NOMO-1 treated with DMSO at 0.1 percent for 48 hours (cell line): ENCODE measurements around the gene RNU5B-1.

Experiments used
- DNase-seq: peaks from one replicate; lab custom pipeline; 2025; ENCODE audit not compliant: unreplicated experiment; lab: John Stamatoyannopoulos, UW

RNU5B-1 gene

DNA sequence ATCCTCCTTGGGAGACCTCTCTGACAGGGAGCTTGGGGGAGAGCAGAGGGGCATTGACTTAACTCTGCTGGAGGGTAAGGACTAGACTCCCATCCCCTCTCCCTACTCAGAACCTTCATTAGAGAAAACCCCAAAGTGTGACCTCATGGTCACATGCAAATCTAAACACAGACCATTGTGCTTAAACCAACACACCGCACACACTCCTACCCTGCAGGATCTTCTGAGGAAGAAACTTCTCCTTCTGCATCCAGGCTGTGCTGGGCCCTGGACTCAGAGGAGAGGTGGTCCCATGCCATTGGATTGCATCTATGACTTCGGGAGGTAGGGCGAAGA, 17.0 kb upstream of the RNU5B-1 start:
- no peak for DNase-seq

DNA sequence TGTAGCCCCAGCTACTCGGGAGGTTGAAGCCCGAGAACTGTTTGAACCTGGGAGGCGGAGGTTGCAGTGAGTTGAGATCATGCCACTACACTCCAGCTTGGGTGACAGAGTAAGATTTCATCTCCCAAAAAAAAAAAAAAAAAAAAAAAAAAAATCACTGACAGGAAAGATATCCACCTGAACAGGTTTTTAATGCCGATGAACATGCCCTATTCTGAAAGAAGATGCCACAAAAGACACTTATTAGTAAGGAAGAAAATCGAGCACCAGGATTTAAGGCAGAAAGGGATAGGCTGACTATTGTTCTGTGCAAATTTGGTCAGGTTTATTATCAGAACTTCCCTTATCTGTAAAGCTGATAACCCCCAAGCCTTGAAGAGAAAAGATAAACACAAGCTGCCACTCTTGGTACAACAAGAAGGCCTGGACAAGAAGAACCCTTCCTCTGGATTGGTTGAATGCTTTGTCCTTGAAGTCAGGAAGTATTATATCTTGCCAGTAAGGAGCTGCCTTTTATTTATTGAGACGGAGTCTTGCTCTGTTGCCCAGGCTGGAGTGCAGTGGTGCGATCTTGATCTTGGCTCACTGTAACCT, 15.1 kb upstream of the RNU5B-1 start:
- DNase-seq = no peak

DNA sequence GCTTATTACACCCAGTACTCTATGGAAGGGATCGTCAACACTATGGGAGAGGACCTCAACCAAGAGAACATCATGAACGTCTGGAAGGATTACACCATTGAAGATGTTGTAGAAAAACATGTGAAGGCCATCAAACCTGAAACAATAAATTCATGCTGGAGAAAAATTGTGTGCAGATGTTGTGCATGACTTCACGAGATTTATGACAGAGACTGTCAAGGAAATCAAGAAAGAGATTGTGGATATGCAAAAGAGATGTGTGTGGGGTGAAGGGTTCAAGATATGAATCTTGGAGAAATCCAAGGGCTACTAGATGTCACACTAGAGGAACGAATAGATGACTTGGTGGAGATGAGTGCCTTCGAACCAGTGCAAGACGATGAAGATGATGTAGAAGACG, 14.2 kb upstream of the RNU5B-1 start:
- no peak for DNase-seq

DNA sequence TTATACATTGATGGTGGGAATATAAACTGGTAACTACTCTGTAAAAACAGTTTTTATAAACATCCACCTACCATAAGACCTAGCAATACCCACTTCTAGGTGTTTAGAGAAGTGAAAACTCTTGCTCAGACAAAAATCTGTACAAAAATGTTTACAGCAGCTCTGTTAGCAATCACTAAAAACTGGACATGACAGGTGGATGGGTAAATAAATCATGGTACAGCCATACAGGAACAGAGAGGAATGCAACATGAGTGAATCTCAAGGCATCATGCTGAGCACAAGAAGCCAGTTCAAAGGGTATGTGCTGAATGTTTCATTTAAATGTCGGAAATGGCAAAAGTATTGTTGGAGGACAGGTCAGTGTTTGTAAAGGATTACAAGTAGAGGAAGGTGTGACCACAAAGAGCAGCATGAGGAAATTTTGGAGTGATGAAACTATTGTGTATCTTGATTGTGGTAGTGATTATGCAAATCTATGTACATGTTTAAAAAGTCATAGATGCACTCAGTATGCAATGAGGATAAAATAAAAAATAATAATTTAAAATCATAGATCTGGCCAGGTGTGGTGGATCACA, 11.4 kb upstream of the RNU5B-1 start:
- peak; percentile 52 for DNase-seq

DNA sequence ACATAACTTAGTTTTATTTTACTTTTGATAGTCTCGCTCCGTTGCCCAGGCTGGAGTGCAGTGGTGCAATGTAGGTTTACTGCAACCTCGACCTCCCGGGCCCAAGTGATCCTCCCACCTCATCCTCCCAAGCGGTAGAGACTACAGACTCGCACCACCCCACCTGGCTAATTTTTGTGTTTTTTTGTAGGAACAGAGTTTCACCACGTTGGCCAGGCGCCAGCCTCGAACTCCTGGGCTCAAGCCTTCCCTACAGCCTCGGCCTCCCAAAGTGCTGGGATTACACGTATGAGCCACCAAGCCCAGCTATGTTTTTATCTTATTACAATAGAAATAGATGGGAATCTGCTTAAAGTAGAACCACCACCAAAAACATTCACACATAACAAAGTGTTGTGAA, 5.7 kb upstream of the RNU5B-1 start:
- DNase-seq = no peak

DNA sequence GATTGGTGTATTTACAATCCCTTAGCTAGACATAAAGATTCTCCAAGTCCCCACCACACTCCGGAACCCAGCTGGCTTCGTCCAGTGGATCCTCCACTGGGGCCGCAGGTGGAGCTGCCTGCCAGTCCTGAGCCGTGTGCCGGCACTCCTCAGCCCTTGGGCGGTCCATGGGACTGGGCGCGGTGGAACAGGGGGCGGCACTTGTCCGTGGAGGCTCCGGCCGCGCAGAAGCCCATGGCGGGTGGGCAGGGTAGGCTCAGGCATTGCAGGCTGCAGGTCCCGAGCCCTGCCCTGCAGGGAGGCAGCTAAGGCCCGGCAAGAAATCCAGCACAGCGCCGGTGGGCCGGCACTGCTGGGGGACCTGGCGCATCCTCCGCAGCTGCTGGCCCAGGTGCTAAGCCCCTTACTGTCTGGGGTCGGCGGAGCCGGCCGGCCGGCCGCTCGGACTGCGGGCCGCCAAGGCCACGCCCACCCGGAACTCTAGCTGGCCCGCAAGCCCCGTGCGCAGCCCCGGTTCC, 3.5 kb upstream of the RNU5B-1 start:
- no peak for DNase-seq

DNA sequence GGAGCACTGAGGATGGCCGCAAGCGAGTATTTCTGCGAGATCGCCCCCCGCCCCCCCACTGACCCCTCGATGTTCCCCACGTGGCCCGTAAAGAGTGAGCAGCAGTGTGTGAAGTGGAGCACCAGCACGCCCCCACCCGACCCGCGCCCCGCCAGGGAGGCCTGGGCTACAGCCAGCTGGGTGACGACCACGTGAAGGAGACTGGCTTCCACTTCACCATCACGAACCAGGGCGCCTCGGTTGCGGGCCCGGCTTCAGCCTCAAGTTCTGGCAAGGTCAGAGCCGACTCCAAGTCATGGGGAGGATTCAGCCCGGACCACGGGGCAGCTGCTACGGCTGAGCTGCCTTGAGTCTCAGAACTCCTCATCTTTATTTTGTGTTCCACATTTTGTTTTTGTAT, 2.4 kb upstream of the RNU5B-1 start:
- no peak for DNase-seq

DNA sequence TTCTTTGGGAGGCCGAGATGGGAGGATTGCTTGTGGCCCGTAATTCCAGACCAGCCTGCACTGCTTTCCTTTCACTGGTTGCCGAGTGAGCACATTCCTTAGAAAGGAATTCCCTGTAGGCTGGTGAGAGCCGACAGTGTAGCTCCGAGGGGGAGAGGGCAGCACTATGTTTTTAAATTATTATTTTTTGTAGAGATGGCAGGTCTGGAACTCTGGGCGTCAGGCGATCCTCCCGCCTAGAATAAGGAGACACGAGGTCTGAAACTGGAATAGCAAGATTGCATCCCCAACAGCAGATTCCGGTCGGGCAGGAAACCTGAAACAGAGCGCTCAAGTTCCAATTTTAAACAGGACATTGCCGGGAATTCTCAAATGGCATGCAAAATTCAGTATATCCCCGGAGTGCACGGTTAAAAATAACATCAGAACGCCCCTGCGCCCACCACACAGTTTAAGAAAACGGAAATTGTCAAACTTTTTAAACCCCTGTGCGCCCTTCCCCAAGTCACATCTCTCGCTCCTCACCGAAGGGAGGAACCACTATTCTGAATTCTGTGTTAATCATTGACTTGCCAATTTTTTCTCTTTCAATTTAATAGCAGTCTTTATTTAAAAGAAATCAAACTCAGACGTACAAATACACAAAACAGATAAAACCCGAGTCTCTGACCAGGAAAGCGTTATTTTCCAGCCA, 643 bp upstream of the RNU5B-1 start:
- DNase-seq = peak; percentile 31

DNA sequence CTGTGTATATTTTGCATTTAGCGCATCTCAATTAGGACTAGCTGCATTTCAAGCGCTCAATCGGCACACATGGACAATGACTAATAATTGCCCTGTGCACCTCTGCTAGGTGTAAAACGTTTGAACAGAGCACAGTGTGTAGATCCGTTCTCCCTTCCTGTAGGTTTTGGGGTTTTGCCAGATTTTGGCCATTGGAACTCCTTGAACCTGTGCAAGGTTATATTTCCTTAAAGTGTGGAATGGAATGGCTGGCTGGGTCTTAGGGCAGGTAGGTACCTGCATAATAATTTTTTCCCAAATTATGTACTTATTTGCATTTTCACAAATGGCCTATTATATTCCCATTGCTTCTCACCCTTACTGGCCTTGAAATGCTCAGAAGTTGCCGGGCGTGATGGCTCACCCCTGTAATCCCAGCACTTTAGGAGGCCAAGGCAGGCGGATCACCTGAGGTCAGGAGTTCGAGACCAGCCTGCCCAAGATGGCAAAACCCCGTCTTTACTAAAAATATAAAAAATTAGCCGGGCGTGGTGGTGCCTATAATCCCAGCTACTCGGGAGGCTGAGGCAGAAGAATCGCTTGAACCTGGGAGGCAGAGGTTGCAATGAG, 777 bp downstream of the RNU5B-1 start:
- DNase-seq = no peak

DNA sequence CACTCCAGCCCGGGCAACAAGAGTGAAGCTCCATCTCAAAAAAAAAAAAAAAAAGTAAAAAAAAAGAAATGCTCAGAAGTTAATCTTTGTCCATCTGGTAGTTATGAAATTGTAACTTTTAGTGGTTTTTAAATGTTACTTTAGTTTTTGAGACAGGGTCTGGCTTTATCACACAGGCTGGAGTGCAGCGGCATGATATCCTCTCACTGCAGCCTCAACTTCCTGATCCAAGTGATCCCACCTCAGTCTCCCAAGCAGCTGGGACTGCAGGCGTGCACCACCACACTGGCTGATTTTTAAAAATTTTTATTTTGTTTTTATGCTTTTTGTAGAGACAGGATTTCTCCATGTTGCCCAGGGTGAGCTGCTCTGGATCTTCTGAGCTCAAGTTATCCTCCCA, 1.3 kb downstream of the RNU5B-1 start:
- no peak for DNase-seq

DNA sequence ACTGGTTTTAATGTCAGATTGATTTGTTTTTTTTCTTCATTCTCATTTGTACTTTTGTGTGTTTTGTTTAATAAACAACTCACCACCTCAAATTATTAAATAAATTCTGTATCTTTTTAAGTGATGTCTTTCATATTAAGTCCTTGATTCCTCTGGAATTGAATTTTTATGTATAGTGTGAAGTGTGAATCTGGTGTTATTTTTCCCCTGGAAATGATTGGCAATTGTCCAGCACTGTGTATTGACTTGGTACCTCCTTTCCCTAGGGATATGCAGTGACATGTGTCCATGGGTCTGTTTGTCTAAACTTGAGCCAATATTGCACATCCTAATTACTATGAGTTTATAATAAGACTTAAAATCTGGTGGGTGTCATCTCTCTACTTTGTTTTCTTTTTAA, 2.1 kb downstream of the RNU5B-1 start:
- no peak for DNase-seq

DNA sequence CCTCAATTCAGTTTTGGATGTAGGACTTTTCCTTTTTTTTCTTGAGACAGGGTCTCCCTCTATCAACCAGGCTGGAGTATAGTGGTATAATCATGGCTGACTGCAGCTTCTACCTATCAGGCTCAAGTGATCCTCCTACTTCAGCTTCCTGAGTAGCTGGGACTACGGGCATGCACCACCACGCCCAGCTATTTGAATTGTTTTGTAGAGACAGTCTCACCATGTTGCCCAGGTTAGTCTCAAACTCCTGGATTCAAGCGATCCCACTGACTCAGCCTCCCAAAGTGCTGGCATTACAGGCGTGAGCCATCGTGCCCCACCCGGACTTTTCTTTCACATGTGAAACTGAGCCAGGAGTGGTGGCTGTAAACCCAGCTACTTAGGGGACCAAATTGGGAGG, 3.5 kb downstream of the RNU5B-1 start:
- DNase-seq = no peak

DNA sequence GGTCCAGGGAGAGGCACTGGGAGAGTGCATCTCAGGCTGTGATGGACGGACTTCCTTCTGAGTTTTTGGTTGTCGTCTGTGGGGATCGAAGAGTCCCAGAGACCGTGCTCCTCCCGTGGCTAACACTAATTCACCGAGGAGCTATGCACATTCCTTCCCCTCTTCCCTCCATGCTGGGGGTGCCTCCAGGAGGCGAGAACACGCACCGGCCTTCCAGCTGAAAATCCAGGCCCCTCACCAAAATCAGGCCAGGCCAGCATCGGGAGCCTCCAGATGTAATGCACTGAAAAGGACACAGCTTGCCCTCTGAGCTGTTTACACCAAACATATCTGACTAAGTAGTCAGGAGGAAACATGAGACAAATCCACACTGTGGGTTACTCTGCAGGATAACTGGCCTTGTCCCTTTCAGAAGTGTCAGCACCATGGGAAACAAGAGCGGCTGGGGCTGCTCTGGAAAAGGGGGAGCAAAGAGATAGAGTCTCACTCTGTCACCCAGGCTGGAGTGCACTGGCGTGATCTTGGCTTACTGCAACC, 5.5 kb downstream of the RNU5B-1 start:
- no peak for DNase-seq

DNA sequence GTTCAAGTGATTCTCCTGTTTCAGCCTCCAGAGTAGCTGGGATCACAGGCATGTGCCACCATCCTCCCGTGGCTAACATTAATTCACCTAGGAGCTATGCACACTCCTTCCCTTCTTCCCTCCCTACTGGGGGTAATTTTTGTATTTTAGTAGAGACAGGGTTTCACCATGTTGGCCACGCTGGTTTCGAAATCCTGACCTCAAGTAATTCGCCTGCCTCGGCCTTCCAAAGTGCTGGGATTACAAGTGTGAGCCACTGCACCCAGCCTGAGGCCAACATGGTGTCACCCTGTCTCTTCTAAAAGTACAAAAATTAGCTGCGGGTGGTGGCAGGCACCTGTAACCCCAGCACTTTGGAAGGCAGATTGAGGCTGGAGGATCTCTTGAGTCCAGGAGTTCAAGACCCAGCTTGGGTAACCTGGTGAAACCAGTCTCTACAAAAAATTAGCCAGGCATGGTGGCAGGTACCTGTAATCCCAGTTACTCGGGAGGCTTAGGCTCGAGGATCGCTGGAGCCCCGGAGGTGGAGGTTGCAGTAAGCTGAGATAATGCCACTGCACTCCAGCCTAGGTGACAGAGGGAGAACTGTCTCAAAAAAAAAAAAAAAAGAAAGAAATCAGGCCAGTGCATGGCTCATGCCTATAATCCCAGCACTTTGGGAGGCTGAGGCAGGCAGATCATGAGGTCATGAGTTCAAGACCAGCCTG, 6.1 kb downstream of the RNU5B-1 start:
- DNase-seq = peak; percentile 32

DNA sequence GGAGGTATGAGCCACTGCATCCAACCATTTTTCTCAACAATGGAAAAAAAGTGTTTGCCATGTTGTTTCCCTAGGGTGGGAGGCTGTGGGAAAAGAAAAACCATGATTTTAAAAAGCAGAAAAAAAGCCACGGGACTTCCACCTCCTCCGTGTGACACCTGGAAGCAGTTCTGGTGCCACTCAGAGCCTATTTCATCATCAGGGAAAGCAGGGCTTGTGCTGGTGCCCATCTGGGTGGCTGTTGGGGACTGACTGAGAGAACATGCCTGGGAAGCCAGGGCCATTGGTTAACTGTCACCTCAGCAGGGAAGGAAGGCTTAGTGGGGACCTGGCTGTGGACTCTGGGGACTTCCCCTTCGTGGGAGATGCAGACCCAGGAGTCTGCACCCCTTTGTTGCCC, 7.3 kb downstream of the RNU5B-1 start:
- DNase-seq = no peak

DNA sequence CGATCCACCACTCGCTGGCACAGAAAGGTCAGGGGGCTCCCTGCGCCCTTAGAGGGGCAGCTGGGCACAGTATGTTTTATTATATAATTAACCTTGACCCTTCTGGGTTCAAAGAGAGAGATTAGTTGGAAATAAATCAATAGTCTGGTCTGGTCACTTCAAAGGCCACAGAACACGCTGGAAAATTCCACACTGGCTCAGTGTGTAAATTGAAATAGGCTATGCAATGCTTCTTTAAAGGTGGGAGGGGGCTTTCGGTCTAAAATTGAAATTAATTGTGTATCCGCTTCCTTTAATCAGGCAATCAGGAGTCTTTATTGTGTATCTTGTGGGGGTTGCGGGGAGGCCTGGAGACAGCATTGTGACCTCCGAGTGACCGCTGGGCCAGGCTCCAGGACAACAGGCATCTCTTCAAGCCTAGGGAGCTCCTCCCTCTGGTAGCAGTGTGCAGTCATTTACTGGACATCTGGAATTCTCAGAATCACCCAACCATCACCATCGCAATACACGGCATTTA, 8.0 kb downstream of the RNU5B-1 start:
- no peak for DNase-seq

DNA sequence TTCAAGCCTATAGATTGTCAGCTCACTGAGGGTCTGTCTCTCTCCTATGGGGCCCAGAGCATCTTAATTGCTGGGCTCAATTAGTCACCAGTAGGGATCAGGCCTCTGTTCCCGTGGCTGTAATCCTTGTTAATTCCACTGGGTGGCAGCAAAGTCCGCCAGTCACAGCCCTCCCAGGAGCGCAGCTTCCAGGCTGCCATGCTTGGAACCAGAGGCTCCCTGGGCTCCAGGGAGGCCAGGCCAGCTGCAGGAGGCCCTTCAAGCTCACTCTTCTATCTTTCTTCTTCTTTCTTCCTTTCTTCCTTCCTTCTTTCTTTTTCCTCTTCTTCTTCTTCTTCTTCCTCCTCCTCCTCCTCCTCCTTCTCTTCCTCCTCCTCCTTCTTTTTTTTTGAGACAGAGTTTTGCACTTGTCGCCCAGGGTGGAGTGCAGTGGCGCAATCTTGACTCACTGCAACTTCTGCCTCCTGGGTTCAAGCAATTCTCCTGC, 14.4 kb downstream of the RNU5B-1 start:
- peak; percentile 82 for DNase-seq

DNA sequence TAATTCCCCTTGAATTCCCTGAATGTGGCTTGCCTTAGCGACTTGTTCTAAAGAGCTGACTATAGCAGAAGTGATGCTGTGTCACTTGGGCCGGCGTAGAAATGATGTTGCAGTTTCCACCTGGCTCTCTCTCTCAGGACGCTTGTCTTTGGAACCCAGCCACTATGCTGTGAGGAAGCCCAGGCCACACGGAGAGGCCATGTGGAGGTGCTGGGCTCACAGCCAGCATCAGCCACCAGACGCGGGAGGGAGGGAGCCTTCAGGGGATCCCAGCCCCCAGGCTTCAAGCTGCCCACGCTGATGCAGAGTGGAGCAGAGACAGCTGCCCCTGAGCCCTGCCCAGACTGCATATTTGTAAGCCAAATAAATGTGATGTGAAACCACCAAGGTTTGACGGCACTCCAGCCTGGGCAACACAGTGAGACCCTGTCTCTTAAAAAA, 18.6 kb downstream of the RNU5B-1 start:
- no peak for DNase-seq

DNA sequence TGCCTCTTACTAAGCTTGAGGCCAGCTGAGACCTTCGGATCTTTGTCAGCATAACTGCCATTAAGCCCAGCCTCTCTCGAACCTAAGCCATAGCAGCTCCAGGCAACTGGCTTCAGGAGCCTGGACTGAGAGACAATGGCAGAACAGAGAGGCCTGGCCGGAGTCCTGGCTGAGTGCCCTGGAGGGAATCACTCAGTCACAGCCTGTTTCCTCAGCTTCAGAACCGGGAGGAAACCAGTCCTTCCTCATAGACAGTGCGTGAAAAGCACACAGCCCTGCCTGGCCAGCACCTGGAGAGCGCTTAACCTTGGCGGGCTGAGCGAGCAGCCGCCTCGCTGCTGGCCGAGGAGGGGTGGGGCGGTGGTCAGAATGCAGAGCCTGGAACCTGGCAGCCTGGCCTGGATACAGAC, 21.6 kb downstream of the RNU5B-1 start:
- DNase-seq = no peak

DNA sequence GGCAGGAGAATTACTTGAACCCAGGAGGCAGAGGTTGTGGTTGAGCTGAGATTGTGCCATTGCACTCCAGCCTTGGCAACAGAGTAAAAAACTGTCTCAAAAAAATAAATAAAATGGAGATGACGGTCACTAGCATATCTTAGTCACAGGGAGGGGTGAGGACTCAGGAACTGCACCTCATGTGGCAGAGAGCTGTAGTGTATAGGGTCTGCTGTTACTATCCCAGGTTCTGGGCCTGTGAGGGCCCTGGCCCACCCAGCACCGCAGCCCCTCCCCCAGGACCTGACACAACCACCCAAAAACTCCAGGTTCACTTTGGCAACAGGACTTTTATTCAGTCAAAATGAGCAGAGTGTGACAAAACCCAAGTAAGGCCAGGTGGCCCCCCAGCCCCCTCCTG, 22.3 kb downstream of the RNU5B-1 start:
- DNase-seq = no peak
